Stimulated activated CD8-positive, alpha-beta memory T cell treated with anti-CD3 and anti-CD28 coated beads, Interleukin-4, amount 100 ng/mL, for 24 hours (primary cell): ENCODE measurements around the gene UTP14A.
A peak's percentile ranks its signal among the peaks of the same experiment; 100 is the strongest.
"Not testable (repeated sequence)": the region's sequence is repeated elsewhere in the genome, so short reads cannot be mapped to it uniquely, and the experiment has no call there.

ENCODE experiments used
- DNase-seq: peaks from one replicate; pipeline ENCODE4 v3.0.0-alpha.2; 2020; ENCODE audit warnings: low read depth

UTP14A gene, protein sequence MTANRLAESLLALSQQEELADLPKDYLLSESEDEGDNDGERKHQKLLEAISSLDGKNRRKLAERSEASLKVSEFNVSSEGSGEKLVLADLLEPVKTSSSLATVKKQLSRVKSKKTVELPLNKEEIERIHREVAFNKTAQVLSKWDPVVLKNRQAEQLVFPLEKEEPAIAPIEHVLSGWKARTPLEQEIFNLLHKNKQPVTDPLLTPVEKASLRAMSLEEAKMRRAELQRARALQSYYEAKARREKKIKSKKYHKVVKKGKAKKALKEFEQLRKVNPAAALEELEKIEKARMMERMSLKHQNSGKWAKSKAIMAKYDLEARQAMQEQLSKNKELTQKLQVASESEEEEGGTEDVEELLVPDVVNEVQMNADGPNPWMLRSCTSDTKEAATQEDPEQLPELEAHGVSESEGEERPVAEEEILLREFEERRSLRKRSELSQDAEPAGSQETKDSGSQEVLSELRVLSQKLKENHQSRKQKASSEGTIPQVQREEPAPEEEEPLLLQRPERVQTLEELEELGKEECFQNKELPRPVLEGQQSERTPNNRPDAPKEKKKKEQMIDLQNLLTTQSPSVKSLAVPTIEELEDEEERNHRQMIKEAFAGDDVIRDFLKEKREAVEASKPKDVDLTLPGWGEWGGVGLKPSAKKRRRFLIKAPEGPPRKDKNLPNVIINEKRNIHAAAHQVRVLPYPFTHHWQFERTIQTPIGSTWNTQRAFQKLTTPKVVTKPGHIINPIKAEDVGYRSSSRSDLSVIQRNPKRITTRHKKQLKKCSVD

GRCh38 chrX:129905787-129906580 is at the start of gene UTP14A:
Gene UTP14A, plus strand, starts transcription at chrX:129906164. Its CDS starts 47 bp downstream, at chrX:129906211.
- DNase-seq = peak; percentile 73

DNA sequence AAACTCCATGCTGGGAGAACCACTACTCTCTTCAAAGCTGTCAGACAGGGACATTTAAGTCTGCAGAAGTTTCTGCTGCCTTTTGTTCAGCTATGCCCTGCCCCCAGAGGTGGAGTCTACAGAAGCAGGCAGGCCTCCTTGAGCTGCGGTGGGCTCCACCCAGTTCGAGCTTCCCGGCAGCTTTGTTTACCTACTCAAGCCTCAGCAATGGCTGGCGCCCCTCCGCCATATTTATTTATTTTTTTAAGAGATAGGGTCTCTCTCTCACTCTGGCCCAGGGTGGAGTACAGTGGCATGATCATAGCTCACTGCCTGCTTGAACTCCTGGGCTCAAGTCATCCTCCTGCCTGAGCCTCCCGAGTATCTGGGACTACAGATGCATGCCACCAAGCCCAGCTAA is 46.8 kb upstream of the UTP14A start:
- DNase-seq = not testable (repeated sequence)

DNA sequence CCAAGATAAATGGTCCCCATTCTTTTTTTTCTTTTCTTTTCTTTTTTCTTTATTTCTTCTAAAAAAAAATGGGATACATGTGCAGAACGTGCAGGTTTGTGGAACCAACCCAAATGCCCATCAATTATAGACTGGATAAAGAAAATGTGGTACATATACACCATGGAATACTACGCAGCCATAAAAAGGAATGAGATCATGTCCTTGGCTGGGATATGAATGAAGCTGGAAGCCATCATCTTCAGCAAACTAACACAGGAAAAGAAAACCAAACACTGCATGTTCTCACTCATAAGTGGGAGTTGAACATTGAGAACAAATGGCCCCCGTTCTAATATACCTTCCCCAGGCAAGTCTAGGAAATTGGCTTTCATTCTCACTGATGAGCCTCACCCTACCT is 39.6 kb upstream of the UTP14A start:
- not testable (repeated sequence) for DNase-seq

GRCh38 chrX:129872524-129872923 is 33.4 kb upstream of the UTP14A start:
- no peak for DNase-seq

GRCh38 chrX:129875669-129876068 is 30.3 kb upstream of the UTP14A start:
- DNase-seq = no peak

- DNase-seq = no peak
These were observed 29.1 kb upstream of the UTP14A start for GRCh38 chrX:129876771-129877305.

DNA sequence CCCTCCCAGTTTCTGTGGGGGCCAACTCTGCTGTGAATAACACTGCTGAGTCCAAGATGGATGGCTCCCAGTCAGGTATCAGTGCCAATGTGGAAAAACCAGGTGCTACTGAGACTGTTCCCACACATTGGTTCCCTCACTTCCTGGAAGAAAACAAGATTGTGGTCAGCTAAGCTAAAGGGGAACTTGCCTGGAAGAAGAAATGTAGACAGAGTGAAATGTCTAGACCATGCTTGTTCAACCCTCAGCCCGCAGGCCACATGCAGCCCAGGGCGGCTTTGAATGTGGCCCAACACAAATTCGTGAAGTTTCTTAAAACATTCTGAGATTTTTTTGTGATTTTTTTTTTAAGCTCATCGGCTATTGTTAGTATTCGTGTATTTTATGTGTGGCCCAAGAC is 28.6 kb upstream of the UTP14A start:
- no peak for DNase-seq

DNA sequence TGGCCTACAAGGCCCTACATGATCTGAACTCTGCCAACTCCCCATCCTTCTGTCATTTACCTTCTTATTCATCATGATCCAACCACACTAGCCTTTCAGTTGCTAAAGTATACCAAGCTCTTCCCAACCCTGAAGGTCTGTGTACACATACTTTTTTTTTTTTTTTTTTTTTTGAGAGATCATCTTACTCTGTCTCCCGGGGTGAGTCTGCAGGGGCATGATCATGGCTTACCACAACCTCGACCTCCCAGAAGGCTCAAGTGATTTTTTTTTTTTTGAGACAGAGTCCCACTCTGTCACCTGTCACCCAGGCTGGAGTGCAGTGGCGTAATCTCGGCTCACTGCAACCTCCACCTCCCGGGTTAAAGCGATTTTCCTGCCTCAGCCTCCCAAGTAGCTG is 5.9 kb upstream of the UTP14A start:
- no peak for DNase-seq

DNA sequence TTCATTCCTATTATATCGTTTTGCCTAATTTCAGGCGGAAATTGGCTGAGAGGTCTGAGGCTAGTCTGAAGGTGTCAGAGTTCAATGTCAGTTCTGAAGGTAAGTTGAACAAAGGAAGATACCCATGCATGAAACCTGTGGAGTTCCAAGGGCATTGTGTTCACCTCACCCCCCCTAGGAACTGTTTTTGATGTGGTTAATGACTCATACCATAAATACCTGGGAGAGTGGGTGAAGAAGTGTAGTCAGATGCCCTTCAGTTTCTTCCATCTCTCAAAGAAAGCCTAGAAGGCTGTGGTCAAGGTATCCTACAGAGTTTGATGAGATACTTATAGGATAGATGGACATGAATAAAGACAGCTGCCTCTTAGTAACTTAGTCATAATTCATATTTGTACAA is 2.7 kb downstream of the UTP14A start:
- no peak for DNase-seq

DNA sequence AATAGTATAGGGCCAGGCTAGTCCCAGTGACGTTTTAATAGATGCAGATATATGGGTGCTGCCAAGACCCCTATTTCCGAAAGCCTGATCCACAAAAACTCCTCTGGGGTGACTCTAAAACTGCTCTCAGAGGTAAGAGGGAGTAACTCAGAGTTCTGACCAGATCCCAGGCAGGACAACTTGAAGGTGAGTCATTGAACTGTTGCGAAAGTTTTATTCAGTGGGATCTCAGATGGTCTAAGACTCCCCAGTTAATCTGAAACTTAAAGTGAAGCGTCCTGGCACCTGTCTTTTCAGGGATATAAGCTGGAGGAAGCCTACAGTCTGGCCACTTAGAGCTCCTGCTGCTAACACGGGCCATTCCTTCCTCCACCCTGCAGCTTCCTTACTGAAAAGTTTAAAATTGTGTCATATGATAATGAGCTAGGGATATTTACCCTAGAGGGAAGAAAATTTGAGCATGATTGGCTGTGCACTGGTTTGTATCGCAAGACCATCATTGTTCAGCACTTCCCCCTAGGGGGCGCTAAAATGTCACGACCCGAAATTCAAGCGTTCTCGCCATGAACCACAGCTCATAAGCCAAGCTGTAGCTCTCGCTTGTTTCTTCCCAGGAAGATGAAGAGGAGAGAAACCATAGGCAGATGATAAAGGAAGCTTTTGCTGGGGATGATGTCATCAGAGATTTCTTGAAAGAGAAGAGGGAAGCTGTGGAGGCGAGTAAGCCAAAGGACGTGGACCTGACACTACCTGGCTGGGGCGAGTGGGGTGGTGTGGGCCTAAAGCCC is 19.5 kb downstream of the UTP14A start:
- DNase-seq = peak; percentile 35

GRCh38 chrX:129930941-129931410 is 25.0 kb downstream of the UTP14A start:
- DNase-seq = no peak

- DNase-seq = peak; percentile 36
These were observed 25.5 kb downstream of the UTP14A start for GRCh38 chrX:129931411-129932015.

DNA sequence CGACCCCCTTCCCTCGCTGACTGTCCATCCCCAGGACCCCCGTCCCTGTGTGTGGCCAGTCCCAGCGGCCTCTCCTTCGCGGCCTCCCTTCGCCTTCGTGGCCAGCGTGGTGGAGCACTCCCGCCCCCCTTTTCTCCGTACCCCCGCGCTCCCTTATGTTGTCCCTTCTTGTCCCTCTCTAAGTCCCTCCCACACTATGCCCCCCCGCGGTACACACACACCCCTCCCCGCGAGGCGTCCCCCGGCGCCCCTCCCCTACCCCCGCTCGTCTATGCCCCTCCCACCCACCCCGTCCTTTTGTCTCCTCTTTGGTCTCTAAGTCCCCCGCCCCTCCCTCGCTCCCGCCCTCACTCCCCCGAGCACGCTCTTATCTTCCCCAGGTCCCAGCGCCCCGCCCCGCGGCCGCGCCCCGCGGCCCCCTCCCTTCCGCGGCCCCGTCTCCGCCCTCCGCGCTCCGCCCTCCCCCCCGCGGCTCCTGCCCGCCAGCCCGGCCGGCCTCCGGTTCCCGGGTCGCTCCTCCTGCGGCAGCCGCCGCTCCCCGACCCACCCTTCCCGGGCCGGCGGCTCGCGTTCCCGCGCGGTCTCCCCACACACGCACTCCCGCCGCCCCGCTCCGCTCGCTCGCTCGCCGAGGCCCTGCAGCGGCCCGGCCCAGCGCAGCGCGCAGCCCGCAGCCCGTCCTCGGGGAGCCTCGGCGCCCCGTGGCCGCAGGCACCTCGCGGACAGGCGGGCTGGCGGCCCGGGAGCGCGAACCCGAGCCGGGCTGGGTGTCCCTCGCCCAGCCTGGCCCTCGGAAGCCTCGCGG is 26.3 kb downstream of the UTP14A start:
- peak; percentile 62 for DNase-seq

DNA sequence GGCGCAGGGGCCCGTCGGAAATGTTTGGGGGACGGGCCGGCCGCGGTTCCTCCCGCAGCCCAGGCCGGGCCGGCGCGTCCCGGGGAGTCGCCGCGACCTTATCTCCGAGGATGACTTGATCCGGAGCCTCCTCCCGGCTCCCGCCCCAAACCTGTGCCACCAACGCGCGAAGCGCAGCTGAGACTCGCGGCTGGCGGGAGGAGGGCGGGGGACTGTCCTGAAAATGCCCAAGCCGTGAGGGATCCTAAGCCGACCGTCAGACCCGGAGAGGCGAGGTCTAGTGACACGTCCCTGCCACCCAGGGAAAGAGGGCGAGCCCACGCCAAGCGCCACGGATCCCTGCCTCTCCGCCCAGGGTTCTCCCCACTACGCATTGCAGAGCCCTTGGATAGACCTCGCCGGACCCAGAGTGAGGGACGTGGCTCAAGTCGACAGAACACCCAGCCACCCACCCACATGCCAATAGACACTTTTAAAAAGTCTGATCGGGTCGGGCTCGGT is 26.9 kb downstream of the UTP14A start:
- no peak for DNase-seq

DNA sequence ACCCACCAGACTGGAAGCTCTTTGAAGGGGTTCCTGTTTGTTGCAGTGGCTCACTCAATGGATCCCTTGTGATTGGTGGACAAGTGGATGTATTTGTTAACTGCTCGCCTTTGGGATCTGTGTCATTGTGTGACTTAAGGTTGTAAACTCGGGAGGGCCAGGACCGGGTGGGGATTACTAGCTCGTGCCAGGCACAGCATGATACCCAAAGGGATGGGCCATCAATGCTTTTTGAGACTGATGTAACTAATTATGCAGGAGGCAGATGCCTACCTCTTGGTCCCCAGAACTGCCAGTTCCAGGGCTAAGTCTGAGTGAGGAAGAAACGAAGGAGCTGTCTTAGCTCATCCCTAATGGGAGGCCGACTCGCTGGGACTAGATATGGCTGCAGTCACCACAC is 27.7 kb downstream of the UTP14A start:
- no peak for DNase-seq

DNA sequence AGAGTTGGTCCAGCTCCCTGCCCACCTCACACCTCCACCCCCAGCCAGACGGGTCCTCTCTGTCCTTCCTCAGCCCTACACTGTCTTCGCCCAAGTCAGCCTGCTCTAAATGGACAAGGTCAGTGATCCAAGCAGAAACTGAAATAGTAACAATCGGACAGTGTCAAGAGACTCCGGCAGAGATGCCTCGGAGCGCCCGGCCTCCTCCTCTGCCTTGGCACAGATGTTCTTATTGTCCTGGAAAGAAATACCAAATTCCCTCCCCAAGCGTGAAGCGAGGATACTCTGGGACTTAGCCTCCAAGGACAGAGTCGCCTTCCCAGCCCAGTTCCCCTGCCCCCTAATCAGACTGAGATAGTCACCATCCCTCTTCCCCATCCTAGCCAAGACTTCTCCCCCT is 28.5 kb downstream of the UTP14A start:
- no peak for DNase-seq

DNA sequence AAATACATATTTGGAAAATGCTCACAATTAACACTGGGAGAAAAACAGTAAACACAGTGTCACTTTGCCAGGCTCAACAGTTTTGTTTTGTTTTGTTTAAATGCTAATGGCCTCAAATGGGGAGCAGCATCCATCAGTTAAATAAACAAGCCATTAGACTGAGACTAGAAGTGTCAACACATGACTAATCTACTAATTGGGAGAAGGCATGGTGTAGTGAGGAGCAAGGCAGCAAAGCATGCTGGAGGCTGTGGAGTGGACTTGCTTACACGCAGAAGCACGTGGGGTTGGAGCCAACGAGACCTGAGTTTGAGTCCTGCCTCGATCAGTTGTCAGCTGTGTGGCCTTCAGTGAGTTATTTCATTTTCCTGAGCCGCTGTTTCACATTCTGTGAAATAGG is 29.0 kb downstream of the UTP14A start:
- no peak for DNase-seq

- DNase-seq = no peak
These were observed 32.1 kb downstream of the UTP14A start for GRCh38 chrX:129938081-129938480.

GRCh38 chrX:129939986-129940385 is 34.0 kb downstream of the UTP14A start:
- no peak for DNase-seq

GRCh38 chrX:129940721-129941120 is 34.8 kb downstream of the UTP14A start:
- DNase-seq = no peak
